Amniotic stem cell (primary cell): ENCODE data around the gene SYT3.

Experiments
- DNase-seq: peaks from one replicate; lab custom pipeline; 2025; lab: John Stamatoyannopoulos, UW

SYT3 gene

GRCh38 chr19:50639121-50640112 is at the start of gene SYT3:
Gene SYT3, minus strand, starts transcription at chr19:50639881. Its CDS starts 2,470 bp downstream, at chr19:50637411.
- DNase-seq, result no peak

GRCh38 chr19:50688766-50689165 is 49.1 kb upstream of the SYT3 start:
- DNase-seq, result no peak

GRCh38 chr19:50686310-50687032 is 46.8 kb upstream of the SYT3 start:
- no peak for DNase-seq

GRCh38 chr19:50679177-50680125 is 39.8 kb upstream of the SYT3 start:
- DNase-seq, result no peak

GRCh38 chr19:50678323-50678722 is 38.6 kb upstream of the SYT3 start:
- DNase-seq, result no peak

GRCh38 chr19:50677636-50678035 is 38.0 kb upstream of the SYT3 start:
- no peak for DNase-seq

GRCh38 chr19:50676625-50677197 is 37.0 kb upstream of the SYT3 start:
- DNase-seq, result no peak

- DNase-seq, result no peak
Observed at GRCh38 chr19:50673118-50673517, 33.4 kb upstream of the SYT3 start.

GRCh38 chr19:50670102-50670380 is 30.4 kb upstream of the SYT3 start:
- DNase-seq, result no peak

GRCh38 chr19:50669302-50670101 is 29.8 kb upstream of the SYT3 start:
- DNase-seq, result no peak

GRCh38 chr19:50668879-50669278 is 29.2 kb upstream of the SYT3 start:
- DNase-seq, result no peak

- DNase-seq, result no peak
Observed at GRCh38 chr19:50668416-50668815, 28.7 kb upstream of the SYT3 start.

- no peak for DNase-seq
Observed at GRCh38 chr19:50667759-50668231, 28.1 kb upstream of the SYT3 start.

- DNase-seq, result no peak
Observed at GRCh38 chr19:50667177-50667758, 27.6 kb upstream of the SYT3 start.

GRCh38 chr19:50666346-50667176 is 26.9 kb upstream of the SYT3 start:
- DNase-seq, result no peak

GRCh38 chr19:50664204-50664603 is 24.5 kb upstream of the SYT3 start:
- no peak for DNase-seq

- no peak for DNase-seq
Observed at GRCh38 chr19:50663482-50663790, 23.8 kb upstream of the SYT3 start.

GRCh38 chr19:50662651-50663481 is 23.2 kb upstream of the SYT3 start:
- DNase-seq, result no peak
